Measurements from ENCODE around the gene FAM135A. TPM values are rescaled to one million over a fixed set of nuclear protein-coding genes. Genes with fewer than 3 reads are reported as not detected.
A peak's percentile ranks its signal among the peaks of the same experiment; 100 is the strongest.

Gene FAM135A
- total RNA-seq, 3 donors from 2014 or later (not counting 1 experiment from before 2014, with no cell fraction given), result 4.8 to 9.3 (median 5.0) TPM

DNA sequence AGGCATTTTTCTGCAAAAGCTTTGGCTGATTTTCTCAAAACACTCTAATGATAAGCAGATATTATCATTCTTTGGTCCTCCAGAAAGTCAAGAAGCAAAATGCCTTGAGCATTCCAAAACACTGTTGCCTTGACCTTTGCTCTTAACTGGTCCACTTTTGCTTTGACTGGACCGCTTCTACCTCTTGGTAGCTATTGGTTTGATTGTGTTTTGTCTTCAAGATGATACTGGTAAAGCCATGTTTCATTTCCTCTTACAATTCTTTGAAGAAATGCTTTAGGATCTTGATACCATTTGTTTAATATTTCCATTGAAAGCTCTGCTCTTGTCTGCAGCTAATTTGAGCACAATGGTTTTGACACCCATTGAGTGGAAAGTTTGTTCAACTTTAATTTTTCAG lies 117.8 kb downstream of the FAM135A start:
- Mint-ChIP-seq H3K9me3 (no peaks in the 10 kb centered on the region), H3K4me3 (no peak overlapping the region), H3K27ac (no peak overlapping the region), H3K27me3 (ENCODE audit: low read depth in 2 of 2) (no peaks in the 10 kb centered on the region), H3K36me3 (no peaks in the 10 kb centered on the region), H3K4me1 (no peaks in the 10 kb centered on the region)
- Histone ChIP-seq H3K4me1 (ENCODE audit: control insufficient read depth, insufficient read depth, low read length) (no peaks in the 10 kb centered on the region), H3K27ac (ENCODE audit: low read length) (no peak overlapping the region), H3K36me3 (ENCODE audit: control insufficient read depth, insufficient read depth, low read length) (no peaks in the 10 kb centered on the region), H3K27me3 (ENCODE audit: control insufficient read depth, insufficient read depth, low read length) (no peaks in the 10 kb centered on the region), H3K9me3 (ENCODE audit: control insufficient read depth, insufficient read depth, low read length) (no peaks in the 10 kb centered on the region), H3K4me3 (ENCODE audit: low read length) (no peak overlapping the region)
- intact Hi-C loops (cut with micrococcal nuclease), result no loop called here
- DNase-seq, result no peak
- WGBS (ENCODE audit: insufficient coverage), result 100% methylated on average over 1 of the region's 1 CpG
- no peak for ATAC-seq
- TF ChIP-seq, protein P1, sequence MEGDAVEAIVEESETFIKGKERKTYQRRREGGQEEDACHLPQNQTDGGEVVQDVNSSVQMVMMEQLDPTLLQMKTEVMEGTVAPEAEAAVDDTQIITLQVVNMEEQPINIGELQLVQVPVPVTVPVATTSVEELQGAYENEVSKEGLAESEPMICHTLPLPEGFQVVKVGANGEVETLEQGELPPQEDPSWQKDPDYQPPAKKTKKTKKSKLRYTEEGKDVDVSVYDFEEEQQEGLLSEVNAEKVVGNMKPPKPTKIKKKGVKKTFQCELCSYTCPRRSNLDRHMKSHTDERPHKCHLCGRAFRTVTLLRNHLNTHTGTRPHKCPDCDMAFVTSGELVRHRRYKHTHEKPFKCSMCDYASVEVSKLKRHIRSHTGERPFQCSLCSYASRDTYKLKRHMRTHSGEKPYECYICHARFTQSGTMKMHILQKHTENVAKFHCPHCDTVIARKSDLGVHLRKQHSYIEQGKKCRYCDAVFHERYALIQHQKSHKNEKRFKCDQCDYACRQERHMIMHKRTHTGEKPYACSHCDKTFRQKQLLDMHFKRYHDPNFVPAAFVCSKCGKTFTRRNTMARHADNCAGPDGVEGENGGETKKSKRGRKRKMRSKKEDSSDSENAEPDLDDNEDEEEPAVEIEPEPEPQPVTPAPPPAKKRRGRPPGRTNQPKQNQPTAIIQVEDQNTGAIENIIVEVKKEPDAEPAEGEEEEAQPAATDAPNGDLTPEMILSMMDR (IDR thresholded peaks at IDR 0.05), result no peak

DNA sequence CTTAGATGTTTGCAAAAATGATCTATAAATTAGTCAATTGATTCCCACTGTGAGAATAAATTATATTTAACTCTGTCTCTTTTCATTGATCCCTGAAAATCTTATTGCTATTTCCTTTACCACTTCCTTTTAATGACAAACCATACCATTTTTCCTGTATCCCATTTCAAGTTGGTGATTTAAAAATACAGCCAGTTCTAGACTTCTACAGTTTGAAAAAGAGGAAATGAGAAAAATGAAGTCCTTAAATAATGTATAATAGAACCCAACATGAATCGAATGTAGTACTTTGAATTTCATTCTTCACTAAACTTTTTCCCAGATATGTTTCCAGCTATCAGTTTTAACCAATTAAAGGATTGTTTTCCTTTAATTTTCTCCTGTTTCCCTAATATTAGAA lies 124.0 kb downstream of the FAM135A start:
- Histone ChIP-seq H3K27me3 (ENCODE audit: control insufficient read depth, insufficient read depth, low read length) (no peaks in the 10 kb centered on the region), H3K9me3 (ENCODE audit: control insufficient read depth, insufficient read depth, low read length) (no peaks in the 10 kb centered on the region), H3K4me3 (ENCODE audit: low read length) (no peak overlapping the region), H3K27ac (ENCODE audit: low read length) (no peak overlapping the region), H3K4me1 (ENCODE audit: control insufficient read depth, insufficient read depth, low read length) (no peaks in the 10 kb centered on the region), H3K36me3 (ENCODE audit: control insufficient read depth, insufficient read depth, low read length) (peaks cover 5% of the 10 kb centered on the region)
- ATAC-seq (no peak), DNase-seq (no peak)
- Mint-ChIP-seq H3K27ac (no peak overlapping the region), H3K4me3 (no peak overlapping the region), H3K4me1 (no peaks in the 10 kb centered on the region), H3K9me3 (no peaks in the 10 kb centered on the region), H3K27me3 (ENCODE audit: low read depth in 2 of 2) (no peaks in the 10 kb centered on the region), H3K36me3 (no peaks in the 10 kb centered on the region)
- TF ChIP-seq, protein P1 (IDR thresholded peaks at IDR 0.05), result no peak
- WGBS (ENCODE audit: insufficient coverage), result no CpG with 5 or more reads among the region's 1 CpG
- intact Hi-C loops (cut with micrococcal nuclease), result no loop called here

- Mint-ChIP-seq H3K9me3 (no peaks in the 10 kb centered on the region), H3K4me1 (no peaks in the 10 kb centered on the region), H3K27ac (no peak overlapping the region), H3K27me3 (ENCODE audit: low read depth in 2 of 2) (no peaks in the 10 kb centered on the region), H3K36me3 (no peaks in the 10 kb centered on the region), H3K4me3 (no peak overlapping the region)
- no peak overlapping the region for H3K27ac ChIP-seq (ENCODE audit: low read length)
- no peak for DNase-seq
- no peaks in the 10 kb centered on the region for H3K27me3 ChIP-seq (ENCODE audit: control insufficient read depth, insufficient read depth, low read length)
- H3K4me3 ChIP-seq (ENCODE audit: low read length), result no peak overlapping the region
- TF ChIP-seq, protein P1 (IDR thresholded peaks at IDR 0.05), result no peak
- WGBS (ENCODE audit: insufficient coverage), result 80% methylated on average over 1 of the region's 1 CpG
- H3K4me1 ChIP-seq (ENCODE audit: control insufficient read depth, insufficient read depth, low read length), result no peaks in the 10 kb centered on the region
- ATAC-seq, result no peak
- H3K9me3 ChIP-seq (ENCODE audit: control insufficient read depth, insufficient read depth, low read length), result no peaks in the 10 kb centered on the region
- peaks cover 5% of the 10 kb centered on the region for H3K36me3 ChIP-seq (ENCODE audit: control insufficient read depth, insufficient read depth, low read length)
- intact Hi-C loops (cut with micrococcal nuclease), result no loop called here
Observed at GRCh38 chr6:70538376-70538775, 125.1 kb downstream of the FAM135A start.

DNA sequence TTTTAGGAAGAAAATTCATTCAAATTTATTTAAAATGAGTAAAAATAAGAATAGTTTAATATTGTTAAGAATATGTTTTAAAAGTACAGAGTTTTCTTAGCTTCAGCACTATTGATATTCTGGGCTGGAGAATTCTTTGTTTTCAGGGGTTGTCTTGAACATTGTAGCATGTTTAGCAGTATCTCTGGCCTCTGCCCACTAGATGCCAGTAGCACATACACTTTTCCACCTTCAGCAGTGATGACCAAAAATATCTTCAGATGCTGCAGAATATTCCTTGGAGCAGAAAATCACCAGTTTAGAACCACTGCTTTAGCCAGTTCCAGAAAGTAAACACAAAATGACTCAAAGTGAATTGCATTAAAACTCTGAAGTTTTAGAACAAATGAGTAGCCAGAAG lies 134.0 kb downstream of the FAM135A start:
- DNase-seq (peak in 1 of 2 donors; percentile 45), ATAC-seq (no peak)
- H3K27ac Mint-ChIP-seq, result no peak overlapping the region
- no peaks in the 10 kb centered on the region for H3K9me3 ChIP-seq (ENCODE audit: control insufficient read depth, insufficient read depth, low read length)
- H3K4me3 ChIP-seq (ENCODE audit: low read length), result no peak overlapping the region
- intact Hi-C loops (cut with micrococcal nuclease), result loop anchor here (2.0 kb wide), 1 partner anchor 139 kb away; no protein-coding TSS in a partner anchor
- no peaks in the 10 kb centered on the region for H3K27me3 ChIP-seq (ENCODE audit: control insufficient read depth, insufficient read depth, low read length)
- no peak overlapping the region for H3K27ac ChIP-seq (ENCODE audit: low read length)
- TF ChIP-seq, protein P1 (IDR thresholded peaks at IDR 0.05), result no peak
- H3K4me1 ChIP-seq (ENCODE audit: control insufficient read depth, insufficient read depth, low read length), result no peaks in the 10 kb centered on the region
- no peaks in the 10 kb centered on the region for H3K36me3 Mint-ChIP-seq
- no peaks in the 10 kb centered on the region for H3K27me3 Mint-ChIP-seq (ENCODE audit: low read depth in 2 of 2)
- no peak overlapping the region for H3K4me3 Mint-ChIP-seq
- H3K36me3 ChIP-seq (ENCODE audit: control insufficient read depth, insufficient read depth, low read length), result no peaks in the 10 kb centered on the region
- no peaks in the 10 kb centered on the region for H3K9me3 Mint-ChIP-seq
- H3K4me1 Mint-ChIP-seq, result no peaks in the 10 kb centered on the region
